ENCODE results near the gene NXPE4.
"Not testable (repeated sequence)": the region's sequence is repeated elsewhere in the genome, so short reads cannot be mapped to it uniquely, and the experiment has no call there.

Gene NXPE4

GRCh38 chr11:114610550-114610949, 15.0 kb upstream of the NXPE4 start:
- DNase-seq = no peak

- no peak for DNase-seq
Measured at GRCh38 chr11:114609429-114609828, 13.8 kb upstream of the NXPE4 start.

GRCh38 chr11:114608605-114609004, 13.0 kb upstream of the NXPE4 start:
- not testable (repeated sequence) for DNase-seq

GRCh38 chr11:114607753-114608459, 12.3 kb upstream of the NXPE4 start:
- DNase-seq = no peak

GRCh38 chr11:114606802-114607075, 11.2 kb upstream of the NXPE4 start:
- DNase-seq = not testable (repeated sequence)

GRCh38 chr11:114606003-114606801, 10.6 kb upstream of the NXPE4 start:
- no peak for DNase-seq

- DNase-seq = no peak
Measured at GRCh38 chr11:114605370-114605769, 9.8 kb upstream of the NXPE4 start.

- no peak for DNase-seq
Measured at GRCh38 chr11:114604886-114605285, 9.3 kb upstream of the NXPE4 start.

GRCh38 chr11:114604179-114604813, 8.7 kb upstream of the NXPE4 start:
- DNase-seq = no peak

- DNase-seq = not testable (repeated sequence)
Measured at GRCh38 chr11:114603151-114603550, 7.6 kb upstream of the NXPE4 start.

GRCh38 chr11:114598461-114598860, 2.9 kb upstream of the NXPE4 start:
- no peak for DNase-seq

GRCh38 chr11:114596175-114596919, 761 bp upstream of the NXPE4 start:
- no peak for DNase-seq

- DNase-seq = no peak
Measured at GRCh38 chr11:114594703-114595102, 883 bp downstream of the NXPE4 start.

- DNase-seq = no peak
Measured at GRCh38 chr11:114587398-114587953, 8.1 kb downstream of the NXPE4 start.

GRCh38 chr11:114586797-114587196, 8.8 kb downstream of the NXPE4 start:
- DNase-seq = no peak

GRCh38 chr11:114571712-114572111, 23.9 kb downstream of the NXPE4 start:
- no peak for DNase-seq

GRCh38 chr11:114569801-114570200, 25.8 kb downstream of the NXPE4 start:
- DNase-seq = no peak

GRCh38 chr11:114566276-114566675, 29.3 kb downstream of the NXPE4 start:
- DNase-seq = no peak

GRCh38 chr11:114564831-114565230, 30.8 kb downstream of the NXPE4 start:
- DNase-seq = no peak

GRCh38 chr11:114563077-114563476, 32.5 kb downstream of the NXPE4 start:
- no peak for DNase-seq

- no peak for DNase-seq
Measured at GRCh38 chr11:114562166-114562916, 33.2 kb downstream of the NXPE4 start.
